Activated T-helper 17 cell treated with anti-CD3 and anti-CD28 coated beads, Interleukin-2, amount 50 U/mL, for 72 hours (primary cell): ENCODE data around the gene SLC16A10. TPM values are rescaled to one million over a fixed set of nuclear protein-coding genes. Genes with fewer than 3 reads are reported as not detected.

Experiments used
- ATAC-seq: fragments of 150-1000 bp; cut with Tn5 transposase; replicated peaks from 2 replicates; pipeline ENCODE4 v1.10.0; 2021; ENCODE audit warnings: mild to moderate bottlenecking, moderate library complexity
- H3K27ac Mint-ChIP-seq: one replicate; pipeline ENCODE4 v1.8.0; 2022; ENCODE audit warnings: mixed read lengths
- H3K27me3 Mint-ChIP-seq: one replicate; pipeline ENCODE4 v1.8.0; 2022; ENCODE audit warnings: mixed read lengths
- H3K36me3 Mint-ChIP-seq: one replicate; pipeline ENCODE4 v1.8.0; 2022; ENCODE audit warnings: low read depth, mild to moderate bottlenecking, mixed read lengths
- H3K4me1 Mint-ChIP-seq: one replicate; pipeline ENCODE4 v1.8.0; 2022; ENCODE audit warnings: mixed read lengths
- H3K4me3 Mint-ChIP-seq: one replicate; pipeline ENCODE4 v1.8.0; 2022; ENCODE audit warnings: mild to moderate bottlenecking, mixed read lengths
- H3K9me3 Mint-ChIP-seq: one replicate; pipeline ENCODE4 v1.8.0; 2022; ENCODE audit warnings: mixed read lengths
- total RNA-seq, 2 donors: library from RNA; stranded (reverse); gene quantifications; one replicate each; pipeline ENCODE4 v1.2.3, GENCODE V29; 2022

The SLC16A10 gene
- total RNA-seq, 2 donors from 2014 or later: 2.1 to 3.8 TPM

GRCh38 chr6:111274593-111275217, 187.4 kb downstream of the SLC16A10 start:
- ATAC-seq: no peak
- peaks cover 85% of the 10 kb centered on the region for H3K36me3 Mint-ChIP-seq
- no peak overlapping the region for H3K4me3 Mint-ChIP-seq
- H3K27me3 Mint-ChIP-seq: no peaks in the 10 kb centered on the region
- no peaks in the 10 kb centered on the region for H3K4me1 Mint-ChIP-seq
- H3K27ac Mint-ChIP-seq: no peak overlapping the region
- H3K9me3 Mint-ChIP-seq: peaks cover 8% of the 10 kb centered on the region

GRCh38 chr6:111276335-111276734, 189.0 kb downstream of the SLC16A10 start:
- Mint-ChIP-seq H3K9me3 (peaks cover 8% of the 10 kb centered on the region), H3K4me1 (peaks cover 4% of the 10 kb centered on the region), H3K27me3 (no peaks in the 10 kb centered on the region), H3K36me3 (peaks cover 88% of the 10 kb centered on the region), H3K27ac (no peak overlapping the region), H3K4me3 (no peak overlapping the region)
- no peak for ATAC-seq

- H3K4me3 Mint-ChIP-seq: no peak overlapping the region
- ATAC-seq: no peak
- no peak overlapping the region for H3K27ac Mint-ChIP-seq
- peaks cover 89% of the 10 kb centered on the region for H3K36me3 Mint-ChIP-seq
- H3K27me3 Mint-ChIP-seq: no peaks in the 10 kb centered on the region
- peaks cover 4% of the 10 kb centered on the region for H3K4me1 Mint-ChIP-seq
- peaks cover 8% of the 10 kb centered on the region for H3K9me3 Mint-ChIP-seq
Observed at GRCh38 chr6:111276736-111277135, 189.4 kb downstream of the SLC16A10 start.

GRCh38 chr6:111277819-111278218, 190.5 kb downstream of the SLC16A10 start:
- no peaks in the 10 kb centered on the region for H3K27me3 Mint-ChIP-seq
- H3K36me3 Mint-ChIP-seq: peaks cover 93% of the 10 kb centered on the region
- peaks cover 4% of the 10 kb centered on the region for H3K4me1 Mint-ChIP-seq
- H3K27ac Mint-ChIP-seq: no peak overlapping the region
- peaks cover 8% of the 10 kb centered on the region for H3K9me3 Mint-ChIP-seq
- no peak overlapping the region for H3K4me3 Mint-ChIP-seq
- ATAC-seq: no peak

GRCh38 chr6:111278731-111279130, 191.4 kb downstream of the SLC16A10 start:
- Mint-ChIP-seq H3K27me3 (no peaks in the 10 kb centered on the region), H3K27ac (no peak overlapping the region), H3K4me3 (no peak overlapping the region), H3K9me3 (peaks cover 8% of the 10 kb centered on the region), H3K36me3 (peaks cover 85% of the 10 kb centered on the region), H3K4me1 (peaks cover 4% of the 10 kb centered on the region)
- no peak for ATAC-seq

- no peak for ATAC-seq
- Mint-ChIP-seq H3K36me3 (peaks cover 67% of the 10 kb centered on the region), H3K4me1 (peaks cover 4% of the 10 kb centered on the region), H3K4me3 (no peak overlapping the region), H3K9me3 (peaks cover 5% of the 10 kb centered on the region), H3K27ac (no peak overlapping the region), H3K27me3 (no peaks in the 10 kb centered on the region)
Observed at GRCh38 chr6:111280445-111280955, 193.2 kb downstream of the SLC16A10 start.

Other genes starting within 250 kb of the SLC16A10 start
- gene AMD1, start 212.7 kb upstream of the SLC16A10 start, total RNA-seq: 10 to 100 TPM; 49.8 to 92.9 TPM
- 100 to 1,000 TPM in 1 of 2 donors, 10 to 100 TPM in 1; 55.8 to 123 TPM for gene GTF3C6, start 128.8 kb upstream of the SLC16A10 start, total RNA-seq
- gene RPF2, start 105.5 kb upstream of the SLC16A10 start, total RNA-seq: 10 to 100 TPM; 38.4 to 55.9 TPM